GM13977 (cell line): Measurements from ENCODE around the gene NUDT3.
A peak's percentile ranks its signal among the peaks of the same experiment; 100 is the strongest.
"Not testable (repeated sequence)": the region's sequence is repeated elsewhere in the genome, so short reads cannot be mapped to it uniquely, and the experiment has no call there.

Experiments used
- DNase-seq: peaks from one replicate; pipeline ENCODE4 v3.0.0; 2012; ENCODE audit warnings: low spot score
- in situ Hi-C: fragments of 300-500 bp; cut with MboI; formaldehyde crosslinking; loops from one replicate; pipeline ENCODE4 v1.12.0; 2022; ENCODE audit warnings: low sequenced_read_pairs, low pct_unique_long_range_greater_than_20kb, mixed read lengths, inconsistent platforms; ENCODE audit not compliant: unreplicated experiment
- TF ChIP-seq, protein P1 (sequence below): IDR thresholded peaks from 2 replicates; pipeline ENCODE4 v1.5.1; 2012; ENCODE audit warnings: mild to moderate bottlenecking, control low read depth; ENCODE audit not compliant: insufficient read depth; ENCODE audit errors: extremely low read depth, missing control alignments

Gene NUDT3

DNA sequence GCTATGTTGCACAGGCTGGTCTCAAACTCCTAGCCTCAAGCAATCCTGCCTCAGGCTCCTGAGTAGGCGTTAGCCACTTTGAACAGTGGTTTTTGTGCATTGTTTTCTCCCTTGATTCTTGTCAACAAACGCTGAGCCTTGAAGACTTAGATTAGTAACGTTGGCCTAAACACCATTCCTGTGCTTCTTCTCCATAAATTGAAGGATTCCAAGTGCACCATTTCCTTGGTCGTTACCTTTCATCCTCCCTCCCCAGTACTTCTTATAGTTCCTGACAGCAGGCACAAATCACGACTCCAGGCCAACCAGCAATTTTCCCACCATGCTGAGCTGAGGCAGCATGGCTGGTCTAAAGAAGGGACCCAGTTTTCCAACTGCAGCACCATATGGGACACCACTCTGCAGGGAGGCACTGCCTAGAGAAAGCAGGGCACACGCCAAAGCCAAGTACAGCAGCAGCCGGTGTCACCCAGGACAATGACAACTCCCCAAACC, 24.5 kb upstream of the NUDT3 start:
- no peak for DNase-seq
- in situ Hi-C loops = loop anchor here (10.0 kb wide), 1 partner anchor 162 kb away; no protein-coding TSS in a partner anchor
- TF ChIP-seq, protein P1, sequence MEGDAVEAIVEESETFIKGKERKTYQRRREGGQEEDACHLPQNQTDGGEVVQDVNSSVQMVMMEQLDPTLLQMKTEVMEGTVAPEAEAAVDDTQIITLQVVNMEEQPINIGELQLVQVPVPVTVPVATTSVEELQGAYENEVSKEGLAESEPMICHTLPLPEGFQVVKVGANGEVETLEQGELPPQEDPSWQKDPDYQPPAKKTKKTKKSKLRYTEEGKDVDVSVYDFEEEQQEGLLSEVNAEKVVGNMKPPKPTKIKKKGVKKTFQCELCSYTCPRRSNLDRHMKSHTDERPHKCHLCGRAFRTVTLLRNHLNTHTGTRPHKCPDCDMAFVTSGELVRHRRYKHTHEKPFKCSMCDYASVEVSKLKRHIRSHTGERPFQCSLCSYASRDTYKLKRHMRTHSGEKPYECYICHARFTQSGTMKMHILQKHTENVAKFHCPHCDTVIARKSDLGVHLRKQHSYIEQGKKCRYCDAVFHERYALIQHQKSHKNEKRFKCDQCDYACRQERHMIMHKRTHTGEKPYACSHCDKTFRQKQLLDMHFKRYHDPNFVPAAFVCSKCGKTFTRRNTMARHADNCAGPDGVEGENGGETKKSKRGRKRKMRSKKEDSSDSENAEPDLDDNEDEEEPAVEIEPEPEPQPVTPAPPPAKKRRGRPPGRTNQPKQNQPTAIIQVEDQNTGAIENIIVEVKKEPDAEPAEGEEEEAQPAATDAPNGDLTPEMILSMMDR = no peak

DNA sequence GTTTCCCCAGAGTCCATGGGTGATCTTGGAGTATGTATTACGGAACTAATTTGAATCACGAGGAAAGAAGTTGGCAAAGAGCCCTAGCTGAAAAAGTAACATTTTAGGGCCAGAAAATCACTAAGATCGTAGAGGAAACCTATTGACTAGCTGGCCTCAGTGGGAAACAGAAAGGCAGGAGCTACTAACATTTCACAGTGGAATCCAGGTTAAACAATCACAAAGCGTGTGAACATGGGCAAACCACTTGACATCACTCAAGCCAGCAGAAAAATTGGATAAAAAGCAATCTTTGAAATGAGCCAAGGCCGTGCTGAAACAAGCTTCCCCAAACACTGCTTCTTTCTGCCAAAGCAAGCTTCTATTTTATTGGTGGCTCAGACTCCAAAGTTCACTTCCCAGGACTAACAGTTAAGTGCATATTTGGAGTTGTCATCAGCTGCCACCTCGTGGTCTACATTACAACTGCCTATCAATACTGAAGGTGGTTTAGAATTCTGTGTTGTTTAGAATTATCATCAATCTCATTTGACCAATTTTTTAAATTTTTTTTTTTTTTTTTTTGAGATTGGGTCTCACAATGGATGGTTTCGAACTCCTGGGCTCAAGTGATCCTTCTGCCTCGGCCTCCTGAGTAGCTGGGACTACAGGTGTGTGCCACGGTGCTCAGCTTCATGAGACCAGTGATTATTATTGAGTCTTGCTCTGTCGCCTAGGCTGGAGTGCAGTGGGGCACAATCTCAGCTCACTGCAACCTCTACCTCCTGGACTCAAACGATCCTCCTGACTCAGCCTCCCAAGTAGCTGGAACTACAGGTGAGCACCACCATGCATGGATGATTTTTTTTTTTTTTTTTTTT, 22.8 kb upstream of the NUDT3 start:
- in situ Hi-C loops = loop anchor here (10.0 kb wide), 1 partner anchor 160 kb away; no protein-coding TSS in a partner anchor
- peak; percentile 40 for DNase-seq
- TF ChIP-seq, protein P1 = peak; percentile 33

DNA sequence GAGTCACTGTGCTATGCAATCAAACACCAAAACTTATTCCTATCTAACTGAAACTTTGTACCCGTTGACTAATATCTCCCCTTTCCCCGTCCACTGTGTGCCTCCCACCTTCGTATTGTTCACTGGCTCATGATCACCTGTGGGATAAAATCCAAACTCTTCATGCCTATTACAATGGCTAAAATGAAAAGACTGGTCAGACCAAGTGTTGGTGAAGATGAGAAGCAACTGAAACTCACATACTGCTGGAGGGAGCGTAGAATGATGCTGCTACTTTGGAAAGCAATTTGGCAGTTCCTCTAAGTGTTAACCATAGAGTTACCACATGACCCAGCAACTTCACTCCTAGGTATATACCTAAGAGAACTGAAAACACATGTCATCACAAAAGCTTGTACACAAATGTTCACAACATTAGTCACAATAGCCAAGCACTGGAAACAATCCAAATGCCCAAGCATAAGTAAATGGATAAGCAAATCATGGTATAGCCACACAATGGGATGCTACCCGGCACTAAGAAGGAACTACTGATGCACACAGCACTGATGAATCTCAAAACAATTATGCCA, 20.3 kb upstream of the NUDT3 start:
- TF ChIP-seq, protein P1 = no peak
- in situ Hi-C loops = loop anchor here (10.0 kb wide), 1 partner anchor 158 kb away; no protein-coding TSS in a partner anchor
- no peak for DNase-seq

DNA sequence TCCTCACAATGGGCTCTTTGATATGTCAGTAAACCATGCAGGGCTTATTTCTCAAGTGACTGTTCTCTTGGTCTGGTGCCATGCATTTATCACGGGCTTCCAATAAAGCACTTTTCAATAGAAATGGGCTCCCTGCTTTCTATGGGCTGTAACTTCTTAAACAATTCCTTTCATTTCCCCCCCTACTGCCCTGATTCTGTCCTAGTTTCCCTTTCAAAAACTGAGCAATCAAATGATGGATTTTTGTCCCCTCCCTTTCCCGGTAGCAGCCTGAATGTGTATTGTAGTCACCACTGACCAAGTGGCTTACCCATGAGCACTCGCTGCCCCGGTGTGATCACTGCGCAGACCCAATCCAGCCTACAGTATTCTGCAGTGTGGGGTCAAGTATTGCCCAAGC, 19.5 kb upstream of the NUDT3 start:
- DNase-seq = no peak
- in situ Hi-C loops = loop anchor here (10.0 kb wide), 1 partner anchor 157 kb away; no protein-coding TSS in a partner anchor
- TF ChIP-seq, protein P1 = no peak

DNA sequence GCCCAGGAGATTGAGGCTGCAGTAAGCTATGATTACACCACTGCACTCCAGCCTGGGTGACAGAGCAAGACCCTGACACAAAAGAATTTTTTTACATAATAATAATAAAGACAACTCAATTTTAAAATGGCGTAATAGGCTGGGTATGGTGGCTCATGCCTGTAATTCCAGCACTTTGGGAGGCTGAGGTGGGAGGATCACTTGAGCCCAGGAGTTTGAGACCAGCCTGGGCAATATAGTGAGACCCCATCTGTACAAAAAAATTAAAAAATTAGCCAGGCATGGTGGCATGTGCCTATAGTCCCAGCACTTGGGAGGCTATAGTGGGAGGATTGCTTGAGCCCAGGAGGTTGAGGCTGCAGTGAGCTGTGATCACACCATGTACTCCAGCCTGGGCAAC, 15.4 kb upstream of the NUDT3 start:
- in situ Hi-C loops = loop anchor here (10.0 kb wide), 1 partner anchor 223 kb away; no protein-coding TSS in a partner anchor
- DNase-seq = not testable (repeated sequence)

DNA sequence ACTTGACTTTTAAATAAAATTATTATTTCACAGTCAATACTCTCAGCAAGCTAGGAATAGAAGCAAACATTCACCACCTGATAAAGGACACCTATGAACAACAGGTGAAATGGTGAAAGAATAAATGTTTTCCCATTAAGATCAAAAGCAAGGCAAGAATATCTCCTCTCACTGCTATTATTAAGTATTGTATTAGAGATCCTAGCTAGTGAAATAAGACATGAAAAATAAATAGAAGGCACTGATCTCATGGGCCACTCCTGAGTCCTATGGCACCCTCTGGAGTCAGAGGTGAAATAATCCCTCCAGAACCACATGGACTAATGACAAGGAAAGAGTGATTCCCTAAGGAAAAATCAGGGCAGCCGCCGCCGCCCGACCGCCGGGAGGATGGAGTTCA, 4.0 kb upstream of the NUDT3 start:
- no peak for DNase-seq
- TF ChIP-seq, protein P1 = no peak
- in situ Hi-C loops = no loop called here

DNA sequence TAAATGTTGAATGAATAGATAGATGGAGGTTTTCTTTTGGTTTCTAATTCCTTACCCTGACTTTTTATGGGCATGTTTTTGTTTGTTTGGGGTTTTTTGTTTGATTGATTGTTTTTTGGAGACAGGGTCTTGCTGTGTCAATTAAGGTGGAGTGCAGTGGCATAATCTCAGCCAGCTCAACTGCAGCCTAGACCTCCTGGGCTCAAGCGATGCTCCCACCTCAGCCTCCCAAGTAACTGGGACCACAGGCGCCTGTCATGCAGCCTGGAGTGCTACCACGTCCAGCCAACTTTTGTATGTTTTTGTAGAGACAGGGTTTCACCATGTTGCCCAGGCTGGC, 1.5 kb upstream of the NUDT3 start:
- in situ Hi-C loops = no loop called here
- DNase-seq = no peak
- TF ChIP-seq, protein P1 = no peak
